ENCODE results near the gene RBM23. TPM values are rescaled to one million over a fixed set of nuclear protein-coding genes. Genes with fewer than 3 reads are reported as not detected.
"Not testable (repeated sequence)": the region's sequence is repeated elsewhere in the genome, so short reads cannot be mapped to it uniquely, and the experiment has no call there.

The RBM23 gene
- polyA plus RNA-seq, 1 donor (not counting 4 experiments of a cell fraction or from before 2014, with no cell fraction given), result 50.8 TPM

- Histone ChIP-seq H3K36me3 (ENCODE audit: control insufficient read depth in 2 of 2, extremely low read depth in 1 of 2, insufficient read depth in 2 of 2, low read length in 2 of 2) (peaks cover under 1 to 1% of the 10 kb centered on the region in 2 experiments), H3K9me1 (ENCODE audit: control insufficient read depth, extremely low read depth, insufficient read depth, low read length) (no peaks in the 10 kb centered on the region), H3K9ac (ENCODE audit: control insufficient read depth, extremely low read depth, insufficient read depth, low read length) (peak overlapping the region; percentile 75), H3K27me3 (ENCODE audit: control insufficient read depth, extremely low read depth, insufficient read depth, low read length) (no peaks in the 10 kb centered on the region), H3K9me3 (ENCODE audit: control insufficient read depth, low read depth, low read length) (no peaks in the 10 kb centered on the region), H3K4me3 (ENCODE audit: control insufficient read depth in 2 of 3, extremely low read depth in 1 of 3, insufficient read depth in 2 of 3, low read depth in 1 of 3, low read length in 3 of 3) (peak overlapping the region in 2 of 3 experiments; percentile 45 to 70), H3K79me2 (ENCODE audit: control insufficient read depth, insufficient read depth, low read length) (no peaks in the 10 kb centered on the region), H3K27ac (ENCODE audit: control insufficient read depth, insufficient read depth, low read length) (peak overlapping the region; percentile 63), H3K4me1 (ENCODE audit: control insufficient read depth, extremely low read depth, insufficient read depth, low read length) (peaks cover 52% of the 10 kb centered on the region), H4K20me1 (ENCODE audit: control insufficient read depth, extremely low read depth, insufficient read depth, low read length) (no peaks in the 10 kb centered on the region), H2AFZ (ENCODE audit: control insufficient read depth, low read length) (peak overlapping the region; percentile 91), H3K4me2 (ENCODE audit: control insufficient read depth, extremely low read depth, insufficient read depth, low read depth, low read length) (peak overlapping the region; percentile 95)
- FAIRE-seq (no peak), DNase-seq (ENCODE audit: low read depth, low spot score) (peak; percentile 81)
- dilution Hi-C loops (cut with MboI; ENCODE audit: extremely low pct_ligation_motif_present, low sequenced_read_pairs), result no loop called here
- TF ChIP-seq, protein P1, sequence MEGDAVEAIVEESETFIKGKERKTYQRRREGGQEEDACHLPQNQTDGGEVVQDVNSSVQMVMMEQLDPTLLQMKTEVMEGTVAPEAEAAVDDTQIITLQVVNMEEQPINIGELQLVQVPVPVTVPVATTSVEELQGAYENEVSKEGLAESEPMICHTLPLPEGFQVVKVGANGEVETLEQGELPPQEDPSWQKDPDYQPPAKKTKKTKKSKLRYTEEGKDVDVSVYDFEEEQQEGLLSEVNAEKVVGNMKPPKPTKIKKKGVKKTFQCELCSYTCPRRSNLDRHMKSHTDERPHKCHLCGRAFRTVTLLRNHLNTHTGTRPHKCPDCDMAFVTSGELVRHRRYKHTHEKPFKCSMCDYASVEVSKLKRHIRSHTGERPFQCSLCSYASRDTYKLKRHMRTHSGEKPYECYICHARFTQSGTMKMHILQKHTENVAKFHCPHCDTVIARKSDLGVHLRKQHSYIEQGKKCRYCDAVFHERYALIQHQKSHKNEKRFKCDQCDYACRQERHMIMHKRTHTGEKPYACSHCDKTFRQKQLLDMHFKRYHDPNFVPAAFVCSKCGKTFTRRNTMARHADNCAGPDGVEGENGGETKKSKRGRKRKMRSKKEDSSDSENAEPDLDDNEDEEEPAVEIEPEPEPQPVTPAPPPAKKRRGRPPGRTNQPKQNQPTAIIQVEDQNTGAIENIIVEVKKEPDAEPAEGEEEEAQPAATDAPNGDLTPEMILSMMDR (optimal IDR thresholded peaks at IDR 0.05 in 1 of 3, IDR thresholded peaks at IDR 0.05 in 1 of 3, conservative IDR thresholded peaks at IDR 0.05 in 1 of 3; ENCODE audit: extremely low read depth in 1 of 3, insufficient read depth in 2 of 3, low read length in 3 of 3), result peak in 2 of 3 experiments; percentile 91 to 93
- no peak for TF ChIP-seq EZH2 (IDR thresholded peaks at IDR 0.05; ENCODE audit: low read length)
Measured at GRCh38 chr14:22852940-22853767, 65.8 kb downstream of the RBM23 start.

DNA sequence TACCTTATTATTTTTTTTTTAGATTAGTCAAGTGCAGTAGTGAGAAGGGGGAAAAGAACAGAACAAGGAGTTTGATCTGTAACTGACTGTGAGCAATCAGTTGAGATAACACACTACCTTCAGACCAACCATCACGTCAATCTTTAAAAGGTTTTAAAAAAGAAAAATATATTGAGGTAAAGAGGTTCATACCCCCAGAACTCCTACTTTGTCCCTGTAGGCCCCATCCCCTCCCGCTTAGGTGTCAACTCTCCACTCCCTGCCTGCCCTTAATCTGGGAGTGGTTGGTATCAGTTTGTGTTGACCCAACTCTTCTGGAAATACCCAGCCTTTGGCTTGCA is 66.4 kb downstream of the RBM23 start:
- dilution Hi-C loops (cut with MboI; ENCODE audit: extremely low pct_ligation_motif_present, low sequenced_read_pairs), result no loop called here
- H3K9me1 ChIP-seq (ENCODE audit: control insufficient read depth, extremely low read depth, insufficient read depth, low read length), result no peaks in the 10 kb centered on the region
- H4K20me1 ChIP-seq (ENCODE audit: control insufficient read depth, extremely low read depth, insufficient read depth, low read length), result no peaks in the 10 kb centered on the region
- H3K27me3 ChIP-seq (ENCODE audit: control insufficient read depth, extremely low read depth, insufficient read depth, low read length), result no peaks in the 10 kb centered on the region
- no peak for TF ChIP-seq EZH2 (IDR thresholded peaks at IDR 0.05; ENCODE audit: low read length)
- TF ChIP-seq, protein P1 (optimal IDR thresholded peaks at IDR 0.05 in 1 of 3, IDR thresholded peaks at IDR 0.05 in 1 of 3, conservative IDR thresholded peaks at IDR 0.05 in 1 of 3; ENCODE audit: extremely low read depth in 1 of 3, insufficient read depth in 2 of 3, low read length in 3 of 3), result no peak
- peak; percentile 44 for FAIRE-seq
- H3K4me2 ChIP-seq (ENCODE audit: control insufficient read depth, extremely low read depth, insufficient read depth, low read depth, low read length), result peak overlapping the region; percentile 95
- H2AFZ ChIP-seq (ENCODE audit: control insufficient read depth, low read length), result peak overlapping the region; percentile 58
- H3K9me3 ChIP-seq (ENCODE audit: control insufficient read depth, low read depth, low read length), result no peaks in the 10 kb centered on the region
- H3K27ac ChIP-seq (ENCODE audit: control insufficient read depth, insufficient read depth, low read length), result peak overlapping the region; percentile 63
- peak overlapping the region; percentile 33 for H3K9ac ChIP-seq (ENCODE audit: control insufficient read depth, extremely low read depth, insufficient read depth, low read length)
- peaks cover 4 to 6% of the 10 kb centered on the region in 2 experiments for H3K36me3 ChIP-seq (ENCODE audit: control insufficient read depth in 2 of 2, extremely low read depth in 1 of 2, insufficient read depth in 2 of 2, low read length in 2 of 2)
- no peaks in the 10 kb centered on the region for H3K79me2 ChIP-seq (ENCODE audit: control insufficient read depth, insufficient read depth, low read length)
- DNase-seq (ENCODE audit: low read depth, low spot score), result no peak
- H3K4me3 ChIP-seq (ENCODE audit: control insufficient read depth in 2 of 3, extremely low read depth in 1 of 3, insufficient read depth in 2 of 3, low read depth in 1 of 3, low read length in 3 of 3), result no peak overlapping the region
- H3K4me1 ChIP-seq (ENCODE audit: control insufficient read depth, extremely low read depth, insufficient read depth, low read length), result peaks cover 57% of the 10 kb centered on the region

DNA sequence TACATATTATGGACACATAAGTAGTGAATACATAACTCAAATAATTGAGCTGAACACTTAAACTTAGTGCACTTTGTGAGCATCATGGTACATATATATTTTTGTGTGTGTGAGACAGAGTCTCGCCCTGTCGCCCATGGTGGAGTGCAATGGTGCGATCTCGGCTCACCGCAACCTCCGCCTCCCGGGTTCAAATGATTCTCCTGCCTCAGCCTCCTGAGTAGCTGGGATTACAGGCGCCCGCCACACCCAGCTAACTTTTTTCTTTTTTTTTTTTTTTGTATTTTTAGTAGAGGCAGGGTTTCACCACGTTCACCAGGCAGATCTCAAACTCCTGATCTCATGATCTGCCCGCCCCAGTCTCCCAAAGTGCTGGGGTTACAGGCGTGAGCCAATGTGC is 66.8 kb downstream of the RBM23 start:
- Histone ChIP-seq H3K27ac (ENCODE audit: control insufficient read depth, insufficient read depth, low read length) (peak overlapping the region; percentile 63), H3K4me1 (ENCODE audit: control insufficient read depth, extremely low read depth, insufficient read depth, low read length) (peaks cover 59% of the 10 kb centered on the region)
- H3K9me1 ChIP-seq (ENCODE audit: control insufficient read depth, extremely low read depth, insufficient read depth, low read length); H3K79me2 ChIP-seq (ENCODE audit: control insufficient read depth, insufficient read depth, low read length); H3K27me3 ChIP-seq (ENCODE audit: control insufficient read depth, extremely low read depth, insufficient read depth, low read length); H3K36me3 ChIP-seq (ENCODE audit: control insufficient read depth in 2 of 2, extremely low read depth in 1 of 2, insufficient read depth in 2 of 2, low read length in 2 of 2); H4K20me1 ChIP-seq (ENCODE audit: control insufficient read depth, extremely low read depth, insufficient read depth, low read length); H2AFZ ChIP-seq (ENCODE audit: control insufficient read depth, low read length); H3K9me3 ChIP-seq (ENCODE audit: control insufficient read depth, low read depth, low read length); H3K4me3 ChIP-seq (ENCODE audit: control insufficient read depth in 2 of 3, extremely low read depth in 1 of 3, insufficient read depth in 2 of 3, low read depth in 1 of 3, low read length in 3 of 3); FAIRE-seq; DNase-seq (ENCODE audit: low read depth, low spot score); H3K9ac ChIP-seq (ENCODE audit: control insufficient read depth, extremely low read depth, insufficient read depth, low read length); H3K4me2 ChIP-seq (ENCODE audit: control insufficient read depth, extremely low read depth, insufficient read depth, low read depth, low read length); dilution Hi-C loops (cut with MboI; ENCODE audit: extremely low pct_ligation_motif_present, low sequenced_read_pairs): not testable (repeated sequence)
